Lower lobe of right lung (tissue), 2 donors: ENCODE data around the gene ACTMAP. TPM values are rescaled to one million over a fixed set of nuclear protein-coding genes. Genes with fewer than 3 reads are reported as not detected.

Source experiments
- ATAC-seq, 2 donors: fragments of 200-7000 bp; cut with Tn5 transposase; one replicate each; pipeline ENCODE4 v1.9.1; 2020 to 2022; ENCODE audit warnings: mild to moderate bottlenecking in 2 of 2, moderate library complexity in 2 of 2
- DNase-seq: peaks from one replicate; pipeline ENCODE4 v3.0.0-alpha.2; 2020
- H3K27ac ChIP-seq: fragments of 200-600 bp; one replicate; pipeline ENCODE4 v1.8.0; 2022
- H3K27me3 ChIP-seq: fragments of 200-600 bp; one replicate; pipeline ENCODE4 v1.8.0; 2022; ENCODE audit warnings: low read depth
- H3K36me3 ChIP-seq: fragments of 200-600 bp; one replicate; pipeline ENCODE4 v1.8.0; 2022; ENCODE audit warnings: mild to moderate bottlenecking
- H3K4me1 ChIP-seq: fragments of 200-600 bp; one replicate; pipeline ENCODE4 v1.8.0; 2022
- H3K4me3 ChIP-seq: fragments of 200-600 bp; one replicate; pipeline ENCODE4 v1.8.0; 2022; ENCODE audit warnings: mild to moderate bottlenecking
- H3K9me3 ChIP-seq: fragments of 200-600 bp; one replicate; pipeline ENCODE4 v1.8.0; 2022
- intact Hi-C: fragments of 100-400 bp; cut with DNase I; formaldehyde crosslinking; loops from one replicate; pipeline ENCODE4 v1.11.0; 2022
- total RNA-seq: library from RNA; stranded (reverse); fragmentation: NEBNext Ultra II Directional; extraction: Animal tissue kit (Norgen Biotek cat#: 25700); gene quantifications from one replicate; pipeline ENCODE4 v1.2.1, GENCODE V29; 2021
- TF ChIP-seq, protein P1 (sequence below): fragments of 200-600 bp; IDR thresholded peaks from one replicate; pipeline ENCODE4 v1.8.0; 2022; ENCODE audit warnings: antibody characterized with exemption, mild to moderate bottlenecking
- donor health status: DM: no; HTN: yes; CAD: no; lungs with severe emphysema.

The ACTMAP gene
- total RNA-seq, 1 donor from 2014 or later, result 17.6 TPM

GRCh38 chr19:40783711-40784110, 33.4 kb upstream of the ACTMAP start:
- TF ChIP-seq, protein P1, sequence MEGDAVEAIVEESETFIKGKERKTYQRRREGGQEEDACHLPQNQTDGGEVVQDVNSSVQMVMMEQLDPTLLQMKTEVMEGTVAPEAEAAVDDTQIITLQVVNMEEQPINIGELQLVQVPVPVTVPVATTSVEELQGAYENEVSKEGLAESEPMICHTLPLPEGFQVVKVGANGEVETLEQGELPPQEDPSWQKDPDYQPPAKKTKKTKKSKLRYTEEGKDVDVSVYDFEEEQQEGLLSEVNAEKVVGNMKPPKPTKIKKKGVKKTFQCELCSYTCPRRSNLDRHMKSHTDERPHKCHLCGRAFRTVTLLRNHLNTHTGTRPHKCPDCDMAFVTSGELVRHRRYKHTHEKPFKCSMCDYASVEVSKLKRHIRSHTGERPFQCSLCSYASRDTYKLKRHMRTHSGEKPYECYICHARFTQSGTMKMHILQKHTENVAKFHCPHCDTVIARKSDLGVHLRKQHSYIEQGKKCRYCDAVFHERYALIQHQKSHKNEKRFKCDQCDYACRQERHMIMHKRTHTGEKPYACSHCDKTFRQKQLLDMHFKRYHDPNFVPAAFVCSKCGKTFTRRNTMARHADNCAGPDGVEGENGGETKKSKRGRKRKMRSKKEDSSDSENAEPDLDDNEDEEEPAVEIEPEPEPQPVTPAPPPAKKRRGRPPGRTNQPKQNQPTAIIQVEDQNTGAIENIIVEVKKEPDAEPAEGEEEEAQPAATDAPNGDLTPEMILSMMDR, result no peak
- ATAC-seq (no peak), DNase-seq (no peak)
- intact Hi-C loops, result no loop called here
- H3K4me1 ChIP-seq, result peaks cover 12% of the 10 kb centered on the region
- H3K27me3 ChIP-seq, result no peaks in the 10 kb centered on the region
- H3K27ac ChIP-seq, result no peak overlapping the region
- no peak overlapping the region for H3K4me3 ChIP-seq
- peaks cover 38% of the 10 kb centered on the region for H3K36me3 ChIP-seq
- H3K9me3 ChIP-seq, result no peaks in the 10 kb centered on the region

DNA sequence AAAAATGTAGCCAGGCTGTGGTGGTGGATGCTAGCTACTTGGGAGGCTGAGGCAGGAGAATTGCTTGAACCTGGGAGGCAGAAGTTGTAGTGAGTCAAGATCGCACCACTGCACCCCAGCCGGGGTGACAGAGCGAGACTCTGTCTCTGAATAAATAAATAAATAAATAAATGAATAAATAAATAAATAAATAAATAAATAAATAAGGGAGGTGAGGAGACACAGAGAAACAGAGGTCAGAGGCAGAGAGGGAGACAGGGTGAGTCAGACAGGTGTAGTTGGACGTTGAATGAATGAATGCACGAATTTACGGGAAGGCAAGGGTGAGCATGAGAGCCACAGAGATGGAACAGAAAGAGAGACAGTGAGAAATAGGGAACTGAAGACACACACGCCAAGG, 30.9 kb upstream of the ACTMAP start:
- intact Hi-C loops, result no loop called here
- ATAC-seq (no peak), DNase-seq (no peak)
- no peaks in the 10 kb centered on the region for H3K9me3 ChIP-seq
- no peak overlapping the region for H3K27ac ChIP-seq
- TF ChIP-seq, protein P1, result no peak
- H3K4me1 ChIP-seq, result peaks cover 22% of the 10 kb centered on the region
- H3K27me3 ChIP-seq, result no peaks in the 10 kb centered on the region
- H3K36me3 ChIP-seq, result peaks cover 20% of the 10 kb centered on the region
- no peak overlapping the region for H3K4me3 ChIP-seq

DNA sequence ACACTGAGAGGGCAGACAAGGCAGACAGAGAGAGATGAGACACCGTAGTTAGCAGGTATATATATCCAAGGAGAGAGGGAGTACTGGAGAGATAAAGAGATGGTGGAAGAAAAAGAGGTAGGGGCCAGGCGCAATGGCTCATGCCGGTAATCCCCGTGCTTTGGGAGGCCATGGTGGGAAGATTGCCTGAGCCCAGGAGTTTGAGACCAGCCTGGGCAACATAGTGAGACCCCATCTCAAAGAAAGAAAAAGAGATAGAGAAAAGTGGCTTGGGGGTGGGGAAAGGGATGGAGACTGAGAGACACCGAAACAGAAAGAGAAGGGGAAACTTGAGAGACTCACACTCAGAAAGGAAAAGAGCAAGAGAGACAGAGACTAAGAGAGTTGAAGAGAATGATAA, 30.3 kb upstream of the ACTMAP start:
- intact Hi-C loops, result no loop called here
- no peak overlapping the region for H3K4me3 ChIP-seq
- peaks cover 20% of the 10 kb centered on the region for H3K36me3 ChIP-seq
- ATAC-seq, result no peak
- TF ChIP-seq, protein P1, result no peak
- H3K9me3 ChIP-seq, result no peaks in the 10 kb centered on the region
- peaks cover 22% of the 10 kb centered on the region for H3K4me1 ChIP-seq
- DNase-seq, result no peak
- no peaks in the 10 kb centered on the region for H3K27me3 ChIP-seq
- no peak overlapping the region for H3K27ac ChIP-seq

DNA sequence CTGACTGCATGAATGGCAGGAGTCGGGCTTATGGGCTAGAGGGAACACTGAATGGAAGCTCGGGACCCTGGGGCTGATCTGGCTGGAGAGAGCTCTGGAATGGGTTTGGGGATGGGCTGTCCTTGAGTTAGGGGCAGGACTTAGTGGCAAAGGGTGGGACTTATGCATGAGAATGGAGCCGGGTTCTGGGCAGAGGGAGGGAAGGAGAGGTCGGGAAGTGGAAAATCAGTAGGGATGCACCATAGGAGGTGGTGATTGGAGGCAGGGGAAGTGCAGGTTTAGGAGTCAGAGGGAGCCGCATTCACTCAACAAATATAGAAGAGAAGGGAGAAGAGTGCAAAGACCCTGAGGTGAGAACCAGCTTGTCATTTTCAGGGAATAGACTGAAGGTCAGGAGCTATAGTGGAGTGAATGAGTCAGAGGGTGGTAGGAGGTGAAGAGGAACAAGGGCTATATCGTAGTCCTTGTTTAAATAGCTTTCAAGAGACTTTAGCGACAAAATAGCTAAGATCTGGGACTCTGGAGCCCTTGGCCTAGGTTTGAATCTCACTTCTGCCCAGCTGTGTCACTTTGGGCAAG, 28.5 kb upstream of the ACTMAP start:
- peak overlapping the region; percentile 96 for H3K27ac ChIP-seq
- no peak for ATAC-seq

DNA sequence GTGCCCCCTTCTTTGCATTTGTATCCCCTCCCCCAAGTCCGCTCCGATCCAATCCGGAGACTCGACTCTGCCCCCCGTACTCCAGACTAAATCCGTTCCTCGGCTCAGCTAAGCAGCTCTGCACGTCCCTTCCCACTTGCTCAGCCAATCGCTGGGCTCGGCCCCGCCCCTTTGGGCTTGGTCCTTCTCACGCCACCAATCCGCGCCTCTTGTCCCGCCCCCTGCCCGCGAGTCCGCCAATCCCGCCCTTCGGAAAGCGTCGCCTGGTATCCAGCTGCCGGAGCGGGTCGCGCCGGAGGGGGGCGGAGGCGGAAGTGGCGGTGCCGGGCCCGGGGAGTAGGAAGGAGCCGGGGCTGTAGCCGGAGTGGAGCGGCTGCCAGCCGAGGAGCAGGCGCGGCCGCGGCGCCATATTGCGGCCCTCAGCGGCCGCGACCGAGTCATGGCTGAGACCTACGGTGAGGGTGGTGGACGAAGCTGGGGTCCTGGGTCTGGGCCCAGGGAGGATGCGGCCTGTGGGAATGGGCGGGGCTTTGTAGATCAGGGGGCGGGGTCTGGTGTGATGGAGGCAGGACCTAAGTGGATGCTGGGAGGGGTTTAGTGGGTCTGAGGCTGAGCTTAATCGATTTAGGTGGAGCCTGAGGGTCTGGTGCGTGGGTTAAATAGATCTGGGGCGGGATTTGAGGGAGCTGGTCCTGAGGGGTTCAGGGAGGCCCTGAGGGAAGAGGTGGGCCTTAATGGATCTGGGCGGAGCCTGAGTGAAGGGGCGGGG, 27.8 kb upstream of the ACTMAP start, which contains the start of gene RAB4B:
Gene RAB4B (plus strand): TSS at position 311 of the 769 bp plus-strand sequence. CDS start 129 bp downstream, at position 440.
- Histone ChIP-seq H3K4me1 (peaks cover 22% of the 10 kb centered on the region), H3K27me3 (no peaks in the 10 kb centered on the region), H3K4me3 (peak within 1 kb of the TSS; percentile 60), H3K27ac (peak within 1 kb of the TSS; percentile 96), H3K36me3 (peaks cover 5% of the 10 kb centered on the region), H3K9me3 (no peaks in the 10 kb centered on the region)
- TF ChIP-seq, protein P1, result no peak
- intact Hi-C loops, result no loop called here
- DNase-seq, result peak; percentile 100
- peak; percentile 97 for ATAC-seq

More for the DNA sequence above, 28.5 kb upstream of the ACTMAP start:
- no peaks in the 10 kb centered on the region for H3K9me3 ChIP-seq
- TF ChIP-seq, protein P1, result no peak
- intact Hi-C loops, result no loop called here
- no peak for DNase-seq
- H3K27me3 ChIP-seq, result no peaks in the 10 kb centered on the region
- H3K4me3 ChIP-seq, result peak overlapping the region; percentile 60
- H3K4me1 ChIP-seq, result peaks cover 22% of the 10 kb centered on the region
- peaks cover 8% of the 10 kb centered on the region for H3K36me3 ChIP-seq
